Ovary (tissue), 9 donors: Measurements from ENCODE around the gene NPAS3. TPM values are rescaled to one million over a fixed set of nuclear protein-coding genes. Genes with fewer than 3 reads are reported as not detected.

ENCODE experiments used
- DNase-seq, 5 donors: peaks; one replicate each; pipeline ENCODE4 v3.0.0-alpha.2; 2019 to 2020
- H3K27ac ChIP-seq, 2 donors: fragments of 200-600 bp; one replicate each; pipeline versions ENCODE4 v1.5.1 to v1.8.0; 2019 to 2022
- H3K27me3 ChIP-seq: fragments of 200-600 bp; one replicate; pipeline ENCODE4 v1.8.0; 2022
- H3K36me3 ChIP-seq: fragments of 200-600 bp; sonication (generic); one replicate; pipeline ENCODE4 v1.5.1; 2019
- H3K4me1 ChIP-seq: one replicate; pipeline ENCODE4 v1.8.1; 2013; ENCODE audit warnings: mild to moderate bottlenecking, moderate library complexity; ENCODE audit not compliant: insufficient read depth
- H3K4me3 ChIP-seq: fragments of 200-600 bp; sonication (generic); one replicate; pipeline ENCODE4 v1.5.1; 2017
- H3K9me3 ChIP-seq, 2 donors: fragments of 200-600 bp in 1 of 2; sonication (generic) in 1 of 2; one replicate each; pipeline versions ENCODE4 v1.5.1 to v1.8.1; 2013 to 2019; ENCODE audit warnings: mild to moderate bottlenecking in 1 of 2, moderate library complexity in 1 of 2
- CTCF ChIP-seq, 3 donors: fragments of 450-650 bp in 2 of 3; fragments of 200-600 bp in 1 of 3; IDR thresholded peaks; one replicate each; pipeline versions ENCODE4 v1.5.1 to v1.8.0; 2016 to 2022; ENCODE audit warnings: antibody characterized with exemption in 3 of 3, mild to moderate bottlenecking in 1 of 3
- EP300 ChIP-seq: sonication (generic); formaldehyde crosslinking; IDR thresholded peaks from one replicate; pipeline ENCODE4 v1.6.1; 2017; ENCODE audit warnings: antibody characterized with exemption
- POLR2A ChIP-seq: fragments of 450-650 bp; IDR thresholded peaks from one replicate; pipeline ENCODE4 v1.6.1; 2017; ENCODE audit warnings: antibody characterized with exemption, mild to moderate bottlenecking, moderate library complexity
- WGBS, 3 donors: extraction: QIAGEN DNeasy Blood & Tissue Kit in 1 of 3; methylation state at CpG; one replicate each; pipeline versions ENCODE4 v1.1.5 to v1.1.7; 2013 to 2017; 5-methylcytosine and 5-hydroxymethylcytosine counted together
- intact Hi-C, 4 donors: fragments of 100-400 bp; cut with DNase I; formaldehyde crosslinking; loops; one replicate each; pipeline versions ENCODE4 v1.11.0 to v1.15.1; 2022 to 2023
- polyA plus RNA-seq, 2 donors: library from polyadenylated mRNA; stranded (reverse); fragments of 200-250 nt in 1 of 2; fragments of 350-450 nt in 1 of 2; fragmentation: Illumina TruSeq in 1 of 2; extraction: RNeasy Lipid Tissue Mini Kit (QIAGEN cat#74804) in 1 of 2; gene quantifications; one replicate each; pipeline ENCODE4 v1.2.3, GENCODE V29; 2013 to 2014
- total RNA-seq, 7 donors: library from RNA; depleted of rRNA in 2 of 7; stranded (reverse); fragments of >200 nt in 2 of 7; fragmentation: NEBNext Ultra II Directional in 3 of 7; extraction: Animal tissue kit (Norgen Biotek cat#: 25700) in 3 of 7; gene quantifications; one replicate each; pipeline versions ENCODE4 v1.1.0 to v1.2.4, GENCODE V29; 2016 to 2023
- donor health status: DM: no; HTN: no; CAD: no; lungs with moderate emphysema.
- donor health status: DM: no; HTN: no; CAD: no.
- donor health status: Bipolar disorder and iron deficiency.
- donor health status: DM: yes; HTN: yes; CAD: no.
- donor health status: DM: no; HTN: no; CAD: no.
- donor health status: DM: yes; HTN: yes; CAD: no.

Gene NPAS3
- total and polyA plus RNA-seq, 9 donors: 1.9 to 15.4 (median 11.4) TPM

- 86 to 89% (median 88%) methylated on average over 4 of the region's 4 CpGs for WGBS, 3 donors
- DNase-seq: no peak
- Histone ChIP-seq H3K4me1 (no peaks in the 10 kb centered on the region), H3K36me3 (no peaks in the 10 kb centered on the region), H3K4me3 (no peak overlapping the region), H3K27ac (no peak overlapping the region), H3K9me3 (no peaks in the 10 kb centered on the region), H3K27me3 (no peaks in the 10 kb centered on the region)
- no peak for TF ChIP-seq EP300
- no peak for TF ChIP-seq POLR2A
- no peak for TF ChIP-seq CTCF (IDR thresholded peaks at IDR 0.05)
- intact Hi-C loops: no loop called here
Observed at GRCh38 chr14:33492491-33492890, 553.8 kb downstream of the NPAS3 start.

DNA sequence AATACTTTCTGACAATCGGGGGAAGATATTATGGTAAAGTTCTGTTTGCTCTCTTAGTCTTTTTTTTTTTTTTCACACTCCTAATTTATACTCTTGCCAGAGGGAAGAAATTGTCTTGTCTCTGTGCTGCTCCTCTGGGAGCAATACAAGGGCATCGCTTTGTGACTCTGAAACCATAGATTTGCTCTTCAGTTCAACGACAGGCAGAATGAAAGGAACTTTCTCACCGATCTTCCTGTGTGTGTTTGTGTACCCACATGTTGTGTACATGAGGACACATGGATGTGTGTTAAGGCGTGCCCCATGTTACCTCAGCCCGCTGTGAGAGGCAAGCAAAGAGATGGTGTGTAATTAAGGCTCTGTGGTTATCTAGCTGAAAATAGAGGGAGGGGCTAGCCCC lies 554.6 kb downstream of the NPAS3 start:
- TF ChIP-seq POLR2A: no peak
- Histone ChIP-seq H3K4me1 (no peaks in the 10 kb centered on the region), H3K27ac (no peak overlapping the region), H3K36me3 (no peaks in the 10 kb centered on the region), H3K4me3 (no peak overlapping the region), H3K9me3 (no peaks in the 10 kb centered on the region), H3K27me3 (no peaks in the 10 kb centered on the region)
- WGBS, 3 donors: 70 to 74% (median 73%) methylated on average over 6 of the region's 6 CpGs
- DNase-seq: no peak
- intact Hi-C loops: no loop called here

DNA sequence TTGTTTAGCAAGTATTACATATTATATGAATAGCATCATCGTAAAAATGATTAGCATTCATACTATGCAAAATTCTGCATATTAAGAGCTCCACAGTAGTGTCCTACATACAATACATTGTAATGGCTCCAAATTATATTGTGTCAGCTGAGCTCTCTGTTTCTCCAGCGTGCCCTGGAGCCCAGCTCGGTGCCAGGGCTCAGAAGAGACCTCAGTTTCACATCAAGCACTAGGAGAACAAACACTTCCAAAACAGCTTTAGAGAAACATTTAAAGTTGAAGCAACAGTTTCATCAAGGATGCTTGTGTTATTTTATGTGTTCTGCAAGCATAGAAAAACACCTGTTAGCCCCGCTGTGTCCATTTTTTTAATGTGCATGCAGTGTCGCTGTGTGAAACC lies 555.3 kb downstream of the NPAS3 start:
- Histone ChIP-seq H3K27me3 (no peaks in the 10 kb centered on the region), H3K36me3 (no peaks in the 10 kb centered on the region), H3K27ac (no peak overlapping the region), H3K4me1 (no peaks in the 10 kb centered on the region), H3K4me3 (no peak overlapping the region), H3K9me3 (no peaks in the 10 kb centered on the region)
- DNase-seq: no peak
- intact Hi-C loops: no loop called here
- TF ChIP-seq EP300 (no peak), POLR2A (no peak), CTCF (IDR thresholded peaks at IDR 0.05) (no peak)
- WGBS, 3 donors: 84 to 91% (median 90%) methylated on average over 5 of the region's 5 CpGs

DNA sequence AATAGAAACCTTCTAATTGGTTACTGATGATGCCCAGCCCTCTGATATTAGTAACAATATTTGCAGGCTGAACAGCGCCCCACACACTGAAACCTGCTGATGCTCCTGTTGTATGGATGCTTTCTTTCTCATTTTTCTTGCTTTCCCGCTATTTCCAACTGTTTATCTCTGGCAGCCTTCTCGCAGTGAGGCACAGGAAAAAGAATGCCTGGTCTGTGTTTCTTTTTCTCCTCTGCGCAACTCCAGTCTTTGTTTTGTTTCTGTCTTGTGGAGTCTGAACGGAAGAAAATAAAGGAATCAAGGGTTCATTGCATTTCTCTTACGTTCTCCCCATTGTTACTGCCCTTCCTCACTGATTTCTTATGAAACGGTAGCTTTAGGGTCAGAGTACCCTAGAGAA lies 561.0 kb downstream of the NPAS3 start:
- 37 to 68% (median 61%) methylated on average over 7 of the region's 7 CpGs for WGBS, 3 donors
- no peak overlapping the region for H3K4me3 ChIP-seq
- intact Hi-C loops: no loop called here

More for the DNA sequence above, 561.0 kb downstream of the NPAS3 start:
- TF ChIP-seq CTCF (IDR thresholded peaks at IDR 0.05) (no peak), POLR2A (no peak), EP300 (no peak)
- Histone ChIP-seq H3K36me3 (no peaks in the 10 kb centered on the region), H3K27ac (no peak overlapping the region), H3K9me3 (no peaks in the 10 kb centered on the region), H3K4me1 (no peaks in the 10 kb centered on the region), H3K27me3 (no peaks in the 10 kb centered on the region)
- no peak for DNase-seq
